Karpas-422 (cell line): ENCODE results near the gene MRTFB. TPM values are rescaled to one million over a fixed set of nuclear protein-coding genes. Genes with fewer than 3 reads are reported as not detected.

Experiments
- DNase-seq: peaks from one replicate; pipeline ENCODE4 v3.0.0-alpha.2; 2015
- H2AFZ ChIP-seq: fragments of 200-600 bp; sonication (generic); 2 replicates; pipeline ENCODE4 v1.6.1; 2014; ENCODE audit warnings: antibody characterized with exemption, low read length, mixed read lengths
- H3K27ac ChIP-seq: fragments of 200-600 bp; sonication (generic); 2 replicates; pipeline ENCODE4 v1.5.1; 2014; ENCODE audit warnings: mild to moderate bottlenecking, low read length, moderate library complexity
- H3K27me3 ChIP-seq: fragments of 200-600 bp; sonication (generic); 2 replicates; pipeline ENCODE4 v1.6.1; 2014; ENCODE audit warnings: low read length, mixed read lengths
- H3K36me3 ChIP-seq: fragments of 200-600 bp; sonication (generic); 2 replicates; pipeline ENCODE4 v1.6.1; 2014; ENCODE audit warnings: low read length, mixed read lengths; ENCODE audit not compliant: insufficient read depth
- H3K4me1 ChIP-seq: fragments of 200-600 bp; sonication (generic); 2 replicates; pipeline ENCODE4 v1.6.1; 2014; ENCODE audit warnings: mild to moderate bottlenecking, low read length, mixed read lengths
- H3K4me2 ChIP-seq: fragments of 200-600 bp; sonication (generic); 2 replicates; pipeline ENCODE4 v1.6.1; 2014; ENCODE audit warnings: low read length, low read depth, mild to moderate bottlenecking; ENCODE audit not compliant: poor library complexity, severe bottlenecking
- H3K4me3 ChIP-seq: fragments of 200-600 bp; sonication (generic); 2 replicates; pipeline ENCODE4 v1.5.1; 2014; ENCODE audit warnings: mild to moderate bottlenecking, antibody characterized with exemption, low read length, mixed read lengths
- H3K79me2 ChIP-seq: fragments of 200-600 bp; sonication (generic); 2 replicates; pipeline ENCODE4 v1.6.1; 2014; ENCODE audit warnings: mild to moderate bottlenecking, low read length, mixed read lengths
- H3K9ac ChIP-seq: fragments of 200-600 bp; sonication (generic); 2 replicates; pipeline ENCODE4 v1.6.0; 2014; ENCODE audit warnings: low read length
- H3K9me2 ChIP-seq: fragments of 200-600 bp; sonication (generic), shearing (Covaris generic); replicated peaks from 2 replicates; pipeline ENCODE4 v1.6.0; 2014; ENCODE audit warnings: mild to moderate bottlenecking, low read length, moderate library complexity; ENCODE audit not compliant: insufficient read depth
- H3K9me3 ChIP-seq: fragments of 300-700, 200-600 bp; sonication (generic); 2 replicates; pipeline ENCODE4 v1.6.1; 2014; ENCODE audit warnings: low read length, mixed read lengths
- H4K20me1 ChIP-seq: fragments of 200-600 bp; sonication (generic); 2 replicates; pipeline ENCODE4 v1.6.1; 2014; ENCODE audit warnings: mild to moderate bottlenecking, antibody characterized with exemption, low read length, low read depth; ENCODE audit not compliant: insufficient read depth
- total RNA-seq: library from RNA; depleted of rRNA; stranded (reverse); fragments of >200 nt; shearing (Covaris generic); gene quantifications from 2 replicates; pipeline ENCODE4 v1.2.3, GENCODE V29; 2014; ENCODE audit warnings: low replicate concordance

The MRTFB gene
- total RNA-seq, 1 experiment from 2014 or later: 5.3 TPM

DNA sequence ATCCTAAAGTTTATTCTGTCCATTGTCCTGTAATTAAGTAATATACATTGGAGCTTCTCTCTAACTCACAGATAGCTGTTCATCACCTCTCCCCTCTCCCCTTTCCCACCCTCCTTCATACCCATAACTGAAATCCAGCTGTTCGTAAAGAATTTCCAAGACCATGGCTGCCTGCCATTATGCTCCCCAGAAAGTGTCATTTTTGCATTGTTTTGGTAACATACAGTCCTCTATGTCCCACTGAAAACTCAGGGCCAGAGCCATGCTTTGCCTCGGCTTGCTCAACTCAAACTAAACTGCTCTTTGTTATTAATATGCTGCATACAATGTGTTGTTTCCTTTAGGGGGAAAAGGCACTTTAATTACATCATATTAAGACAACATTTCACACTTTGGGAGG is 132.0 kb downstream of the MRTFB start:
- Histone ChIP-seq H3K27me3 (no peaks in the 10 kb centered on the region), H3K9ac (no peak overlapping the region), H3K4me1 (no peaks in the 10 kb centered on the region), H3K4me2 (no peak overlapping the region), H3K27ac (no peak overlapping the region), H3K36me3 (no peaks in the 10 kb centered on the region), H3K9me3 (no peaks in the 10 kb centered on the region), H3K4me3 (no peak overlapping the region), H4K20me1 (no peaks in the 10 kb centered on the region), H2AFZ (no peak overlapping the region), H3K9me2 (no peaks in the 10 kb centered on the region), H3K79me2 (no peaks in the 10 kb centered on the region)
- DNase-seq: no peak

DNA sequence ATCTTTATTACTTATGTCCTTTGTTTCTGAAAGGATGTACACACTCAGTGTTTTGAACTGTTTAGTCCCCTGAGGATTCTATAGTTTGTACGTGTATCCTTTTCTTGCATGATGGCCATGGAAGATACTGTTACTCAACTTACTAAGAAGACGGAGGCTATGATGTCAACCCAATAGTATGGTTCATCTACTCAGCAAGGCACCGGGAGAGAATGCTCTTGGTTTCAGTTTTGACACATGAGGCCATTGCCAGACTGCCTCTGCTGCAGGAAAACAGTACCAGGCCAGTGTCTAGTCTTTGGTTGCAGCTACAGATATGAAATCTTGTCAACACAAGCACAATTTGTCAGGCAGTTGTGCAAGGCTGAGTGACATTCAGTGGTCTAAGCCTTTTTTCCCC is 134.5 kb downstream of the MRTFB start:
- H3K27me3 ChIP-seq: no peaks in the 10 kb centered on the region
- 0 out of 2 replicates have a peak, but pooled peaks cover 4% of the 10 kb centered on the region for H4K20me1 ChIP-seq
- no peaks in the 10 kb centered on the region for H3K9me2 ChIP-seq
- H3K4me2 ChIP-seq: no peak overlapping the region
- no peak overlapping the region for H3K27ac ChIP-seq
- H3K9me3 ChIP-seq: no peaks in the 10 kb centered on the region
- no peaks in the 10 kb centered on the region for H3K36me3 ChIP-seq
- H3K4me3 ChIP-seq: no peak overlapping the region
- H3K9ac ChIP-seq: no peak overlapping the region
- DNase-seq: no peak
- no peaks in the 10 kb centered on the region for H3K4me1 ChIP-seq
- H3K79me2 ChIP-seq: no peaks in the 10 kb centered on the region
- H2AFZ ChIP-seq: no peak overlapping the region

DNA sequence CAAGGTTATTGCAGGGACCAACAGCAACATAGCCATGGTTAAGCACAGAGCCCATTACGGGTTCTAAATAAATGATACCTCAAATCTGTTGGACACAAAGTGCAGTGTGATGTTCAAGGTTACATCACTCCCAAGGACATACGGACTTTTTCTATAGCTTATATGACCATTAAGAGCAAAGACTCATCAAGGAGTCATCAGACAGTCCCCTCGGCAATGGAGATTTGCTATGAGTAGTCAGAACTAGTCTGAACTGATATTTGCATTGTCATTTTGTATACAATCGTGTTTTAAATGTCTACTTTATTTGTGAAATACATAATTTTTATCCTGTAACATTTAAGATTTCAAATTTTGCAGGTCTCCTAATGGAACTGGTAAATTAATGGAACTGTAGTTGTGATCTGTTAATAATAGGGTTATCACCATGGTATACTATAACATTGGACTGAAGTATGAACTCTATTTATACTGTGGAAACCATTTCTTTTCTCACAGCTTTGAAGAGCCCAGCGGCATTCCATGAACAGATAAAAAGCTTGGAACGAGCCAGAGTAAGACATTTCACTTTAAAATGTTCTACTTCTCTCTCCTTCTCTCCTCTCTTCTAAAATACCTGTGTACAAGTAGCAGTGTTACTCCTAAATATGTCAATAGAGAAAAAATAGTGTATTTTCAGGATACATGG is 140.9 kb downstream of the MRTFB start:
- no peak overlapping the region for H2AFZ ChIP-seq

GRCh38 chr16:14215941-14216340 is 144.8 kb downstream of the MRTFB start:
- Histone ChIP-seq H3K36me3 (no peaks in the 10 kb centered on the region), H3K79me2 (no peaks in the 10 kb centered on the region), H3K4me3 (no peak overlapping the region), H2AFZ (no peak overlapping the region), H3K9me2 (no peaks in the 10 kb centered on the region), H3K9me3 (no peaks in the 10 kb centered on the region), H3K27me3 (no peaks in the 10 kb centered on the region), H4K20me1 (no peaks in the 10 kb centered on the region), H3K4me2 (no peak overlapping the region), H3K27ac (no peak overlapping the region), H3K9ac (no peak overlapping the region), H3K4me1 (no peaks in the 10 kb centered on the region)
- DNase-seq: no peak

More for the DNA sequence above, 140.9 kb downstream of the MRTFB start:
- Histone ChIP-seq H3K4me3 (no peak overlapping the region), H3K36me3 (no peaks in the 10 kb centered on the region), H3K79me2 (no peaks in the 10 kb centered on the region), H3K9me3 (no peaks in the 10 kb centered on the region), H3K27me3 (no peaks in the 10 kb centered on the region), H3K4me1 (no peaks in the 10 kb centered on the region), H4K20me1 (0 out of 2 replicates have a peak, but pooled peaks cover 4% of the 10 kb centered on the region), H3K27ac (no peak overlapping the region), H3K9me2 (no peaks in the 10 kb centered on the region), H3K4me2 (no peak overlapping the region), H3K9ac (no peak overlapping the region)
- DNase-seq: no peak

- Histone ChIP-seq H3K4me3 (no peak overlapping the region), H3K4me1 (no peaks in the 10 kb centered on the region), H3K36me3 (no peaks in the 10 kb centered on the region), H3K79me2 (no peaks in the 10 kb centered on the region), H2AFZ (no peak overlapping the region), H3K9ac (no peak overlapping the region), H3K27ac (no peak overlapping the region), H3K4me2 (no peak overlapping the region), H4K20me1 (no peaks in the 10 kb centered on the region), H3K9me2 (no peaks in the 10 kb centered on the region), H3K27me3 (no peaks in the 10 kb centered on the region), H3K9me3 (0 out of 2 replicates have a peak, but pooled peaks cover 4% of the 10 kb centered on the region)
- no peak for DNase-seq
These were observed 148.9 kb downstream of the MRTFB start for GRCh38 chr16:14219983-14220382.

- Histone ChIP-seq H3K79me2 (no peaks in the 10 kb centered on the region), H3K9ac (no peak overlapping the region), H3K4me2 (no peak overlapping the region), H2AFZ (no peak overlapping the region), H4K20me1 (no peaks in the 10 kb centered on the region), H3K9me2 (no peaks in the 10 kb centered on the region), H3K36me3 (no peaks in the 10 kb centered on the region), H3K9me3 (0 out of 2 replicates have a peak, but pooled peaks cover 4% of the 10 kb centered on the region), H3K27me3 (no peaks in the 10 kb centered on the region), H3K4me3 (no peak overlapping the region), H3K27ac (no peak overlapping the region), H3K4me1 (no peaks in the 10 kb centered on the region)
- DNase-seq: no peak
These were observed 152.5 kb downstream of the MRTFB start for GRCh38 chr16:14223632-14224031.

- Histone ChIP-seq H3K79me2 (no peaks in the 10 kb centered on the region), H3K9ac (no peak overlapping the region), H3K9me2 (no peaks in the 10 kb centered on the region), H3K4me2 (no peak overlapping the region), H3K36me3 (no peaks in the 10 kb centered on the region), H3K27ac (no peak overlapping the region), H2AFZ (no peak overlapping the region), H4K20me1 (no peaks in the 10 kb centered on the region), H3K4me1 (no peaks in the 10 kb centered on the region), H3K4me3 (no peak overlapping the region), H3K9me3 (0 out of 2 replicates have a peak, but pooled peaks cover 4% of the 10 kb centered on the region), H3K27me3 (no peaks in the 10 kb centered on the region)
- DNase-seq: no peak
These were observed 154.3 kb downstream of the MRTFB start for GRCh38 chr16:14225457-14225856.

- Histone ChIP-seq H2AFZ (no peak overlapping the region), H3K9me3 (no peaks in the 10 kb centered on the region), H3K79me2 (no peaks in the 10 kb centered on the region), H3K9ac (no peak overlapping the region), H3K4me1 (no peaks in the 10 kb centered on the region), H3K9me2 (no peaks in the 10 kb centered on the region), H3K27ac (no peak overlapping the region), H3K4me3 (no peak overlapping the region), H4K20me1 (no peaks in the 10 kb centered on the region), H3K4me2 (no peak overlapping the region), H3K27me3 (no peaks in the 10 kb centered on the region), H3K36me3 (no peaks in the 10 kb centered on the region)
- no peak for DNase-seq
These were observed 161.2 kb downstream of the MRTFB start for GRCh38 chr16:14232106-14232864.
